Mononuclear cell (primary cell): ENCODE measurements around the gene FAM3A. TPM values are rescaled to one million over a fixed set of nuclear protein-coding genes. Genes with fewer than 3 reads are reported as not detected.

Source experiments
- total RNA-seq: library from RNA; depleted of rRNA; stranded (reverse); fragments of >200 nt; gene quantifications from one replicate; pipeline ENCODE4 v1.2.3, GENCODE V29; 2012

The FAM3A gene
- total RNA-seq, 1 donor: 12.8 TPM

Other genes starting within 250 kb of the FAM3A start
- not detected for gene TEX28, start 221.1 kb downstream of the FAM3A start, total RNA-seq
- 4.1 TPM for gene TKTL1, start 220.4 kb downstream of the FAM3A start, total RNA-seq
- gene FLNA, start 141.6 kb downstream of the FAM3A start, total RNA-seq: 933 TPM
- gene EMD, start 136.9 kb downstream of the FAM3A start, total RNA-seq: 39.3 TPM
- gene RPL10, start 117.9 kb downstream of the FAM3A start, total RNA-seq: 8,353 TPM
- gene DNASE1L1, start 107.0 kb downstream of the FAM3A start, total RNA-seq: 30.2 TPM
- gene TAFAZZIN, start 104.7 kb downstream of the FAM3A start, total RNA-seq: 33.2 TPM
- 47.9 TPM for gene ATP6AP1, start 87.6 kb downstream of the FAM3A start, total RNA-seq
- 67.6 TPM for gene GDI1, start 79.1 kb downstream of the FAM3A start, total RNA-seq
- gene FAM50A, start 72.1 kb downstream of the FAM3A start, total RNA-seq: 19.1 TPM
- gene PLXNA3, start 58.0 kb downstream of the FAM3A start, total RNA-seq: 5.5 TPM
- gene LAGE3, start 37.0 kb downstream of the FAM3A start, total RNA-seq: 2.6 TPM
- 15.2 TPM for gene UBL4A, start 29.6 kb downstream of the FAM3A start, total RNA-seq
- gene SLC10A3, start 25.6 kb downstream of the FAM3A start, total RNA-seq: 15.0 TPM
- 32.0 TPM for gene G6PD, start 30.6 kb upstream of the FAM3A start, total RNA-seq
- gene IKBKG, start 31.4 kb upstream of the FAM3A start, total RNA-seq: 11.8 TPM
- gene CTAG1A, start 68.9 kb upstream of the FAM3A start, total RNA-seq: not detected
- not detected for gene CTAG1B, start 103.0 kb upstream of the FAM3A start, total RNA-seq
- gene CTAG2, start 137.3 kb upstream of the FAM3A start, total RNA-seq: not detected
- gene GAB3, start 234.8 kb upstream of the FAM3A start, total RNA-seq: 10.1 TPM
- 39.3 TPM for gene DKC1, start 246.6 kb upstream of the FAM3A start, total RNA-seq